Neural cell (in vitro differentiated cells): ENCODE measurements around the gene PLEKHA1. TPM values are rescaled to one million over a fixed set of nuclear protein-coding genes. Genes with fewer than 3 reads are reported as not detected.

Source experiments
- H2AFZ ChIP-seq: fragments of 200-600, 300-800 bp; sonication (generic), shearing (Covaris generic); 2 replicates; pipeline ENCODE4 v1.6.0; 2014; ENCODE audit warnings: low read depth, mild to moderate bottlenecking, antibody characterized with exemption, low read length, moderate library complexity
- H3F3A ChIP-seq: fragments of 200-600 bp; shearing (Covaris generic); 2 replicates; pipeline ENCODE4 v1.6.1; 2016; ENCODE audit warnings: mild to moderate bottlenecking, moderate library complexity, mixed read lengths, antibody characterized with exemption, low read length; ENCODE audit not compliant: insufficient read depth, poor library complexity, severe bottlenecking
- H3K27ac ChIP-seq: fragments of 200-600, 300-800 bp; sonication (generic), shearing (Covaris generic); 2 replicates; pipeline ENCODE4 v1.5.1; 2014; ENCODE audit warnings: mild to moderate bottlenecking, low read length, moderate library complexity
- H3K27me3 ChIP-seq: fragments of 300-800, 200-600 bp; sonication (generic), shearing (Covaris generic); 2 replicates; pipeline ENCODE4 v1.6.0; 2014; ENCODE audit warnings: mild to moderate bottlenecking, low read depth, low read length, moderate library complexity; ENCODE audit not compliant: insufficient read depth
- H3K36me3 ChIP-seq: fragments of 300-800, 200-600 bp; sonication (generic), shearing (Covaris generic); 2 replicates; pipeline ENCODE4 v1.5.1; 2014; ENCODE audit warnings: mild to moderate bottlenecking, antibody characterized with exemption, low read length, moderate library complexity; ENCODE audit not compliant: insufficient read depth
- H3K4me2 ChIP-seq: fragments of 300-800, 200-600 bp; sonication (generic), shearing (Covaris generic); 2 replicates; pipeline ENCODE4 v1.6.0; 2014; ENCODE audit warnings: mild to moderate bottlenecking, low read length
- H3K4me3 ChIP-seq: fragments of 300-800, 200-600 bp; sonication (generic), shearing (Covaris generic); 2 replicates; pipeline ENCODE4 v1.5.1; 2014; ENCODE audit warnings: mild to moderate bottlenecking, low read length, moderate library complexity
- H3K79me2 ChIP-seq: fragments of 200-600 bp; shearing (Covaris generic); replicated peaks from 2 replicates; pipeline ENCODE4 v1.6.0; 2014; ENCODE audit warnings: mild to moderate bottlenecking, low read length, moderate library complexity; ENCODE audit not compliant: insufficient read depth
- H3K9ac ChIP-seq: fragments of 300-800, 200-600 bp; sonication (generic), shearing (Covaris generic); 2 replicates; pipeline ENCODE4 v1.6.1; 2016; ENCODE audit warnings: mild to moderate bottlenecking, low read length, mixed read lengths
- H3K9me2 ChIP-seq: fragments of 200-600 bp; shearing (Covaris generic); 2 replicates; pipeline ENCODE4 v1.6.1; 2016; ENCODE audit warnings: mild to moderate bottlenecking, low read length, mixed read lengths; ENCODE audit not compliant: insufficient read depth
- H3K9me3 ChIP-seq: fragments of 200-600, 300-800 bp; sonication (generic), shearing (Covaris generic); 2 replicates; pipeline ENCODE4 v1.6.1; 2016; ENCODE audit warnings: mild to moderate bottlenecking, mixed run types, low read length, moderate library complexity, mixed read lengths
- H4K20me1 ChIP-seq: fragments of 200-600 bp; shearing (Covaris generic); 2 replicates; pipeline ENCODE4 v1.6.1; 2016; ENCODE audit warnings: mild to moderate bottlenecking, mixed run types; ENCODE audit not compliant: insufficient read depth
- CTCF ChIP-seq: fragments of 450-650 bp; IDR thresholded peaks from 2 replicates; pipeline ENCODE4 v1.5.1; 2014; ENCODE audit warnings: antibody characterized with exemption, mild to moderate bottlenecking, moderate library complexity; ENCODE audit not compliant: poor library complexity, severe bottlenecking
- EP300 ChIP-seq: fragments of 450-650 bp; conservative IDR thresholded peaks from 2 replicates; pipeline ENCODE4 v1.6.1; 2014; ENCODE audit warnings: antibody characterized with exemption, mild to moderate bottlenecking, moderate library complexity; ENCODE audit not compliant: poor library complexity, severe bottlenecking
- EZH2 ChIP-seq: fragments of 200-600, 300-800 bp; shearing (Covaris generic), sonication (generic); IDR thresholded peaks from 2 replicates; pipeline ENCODE4 v1.6.1; 2014; ENCODE audit warnings: antibody characterized with exemption, low read length, borderline replicate concordance, mild to moderate bottlenecking; ENCODE audit not compliant: insufficient read depth, poor library complexity, severe bottlenecking
- MXI1 ChIP-seq: fragments of 450-650 bp; conservative IDR thresholded peaks from 2 replicates; pipeline ENCODE4 v1.6.1; 2014; ENCODE audit warnings: antibody characterized with exemption, mild to moderate bottlenecking; ENCODE audit not compliant: poor library complexity, severe bottlenecking
- POLR2AphosphoS5 ChIP-seq: IDR thresholded peaks from 2 replicates; pipeline ENCODE4 v1.6.1; 2012
- RAD21 ChIP-seq: fragments of 450-650 bp; conservative IDR thresholded peaks from 2 replicates; pipeline ENCODE4 v1.6.1; 2014; ENCODE audit warnings: antibody characterized with exemption, mild to moderate bottlenecking, moderate library complexity
- SMC3 ChIP-seq: fragments of 450-650 bp; conservative IDR thresholded peaks from 2 replicates; pipeline ENCODE4 v1.6.1; 2014; ENCODE audit warnings: antibody characterized with exemption, mild to moderate bottlenecking, moderate library complexity; ENCODE audit not compliant: poor library complexity
- TAF1 ChIP-seq: IDR thresholded peaks from 2 replicates; pipeline ENCODE4 v1.6.1; 2012; ENCODE audit warnings: low read depth
- polyA plus RNA-seq: library from polyadenylated mRNA; depleted of rRNA; stranded (reverse); fragments of >200 nt; gene quantifications from 2 replicates; pipeline ENCODE4 v1.2.3, GENCODE V29; 2014
- TF ChIP-seq, protein P1 (sequence below): IDR thresholded peaks from 2 replicates; pipeline ENCODE4 v1.6.1; 2012; ENCODE audit warnings: borderline replicate concordance

The PLEKHA1 gene
- polyA plus RNA-seq, 1 donor from 2014 or later, result 91.9 TPM

DNA sequence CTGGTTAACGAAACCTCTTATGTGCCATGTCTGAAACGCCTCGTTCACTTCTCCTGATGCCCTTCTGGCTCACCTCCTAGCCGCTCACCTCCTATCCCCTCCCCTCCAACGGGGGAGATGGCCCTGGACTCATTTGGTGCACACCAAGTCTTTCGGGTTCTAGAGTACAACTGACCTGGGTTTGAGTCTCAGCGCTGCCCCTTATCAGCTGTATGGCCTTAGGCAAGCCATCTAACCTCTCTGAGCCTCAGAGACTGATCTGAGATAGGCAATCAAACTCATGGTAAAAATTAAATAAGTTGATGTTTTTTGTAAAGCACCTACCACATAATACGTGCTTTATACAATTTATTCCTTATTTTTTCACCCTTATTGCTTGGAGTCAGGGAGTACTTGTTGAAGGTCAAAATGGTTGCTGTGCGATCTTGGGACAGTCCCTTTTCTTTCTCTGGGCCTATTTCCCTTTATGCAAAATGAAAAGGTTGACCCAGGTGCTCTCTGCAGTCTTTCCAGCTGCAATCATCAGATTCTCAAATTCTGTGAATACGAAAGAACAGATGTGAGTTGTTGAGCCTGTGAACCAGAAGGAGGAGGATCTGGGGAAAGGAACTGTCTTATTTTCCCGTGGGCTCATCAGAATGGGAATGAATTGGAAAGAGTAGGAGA lies 31.2 kb upstream of the PLEKHA1 start (continued):
- no peak for TF ChIP-seq CTCF

DNA sequence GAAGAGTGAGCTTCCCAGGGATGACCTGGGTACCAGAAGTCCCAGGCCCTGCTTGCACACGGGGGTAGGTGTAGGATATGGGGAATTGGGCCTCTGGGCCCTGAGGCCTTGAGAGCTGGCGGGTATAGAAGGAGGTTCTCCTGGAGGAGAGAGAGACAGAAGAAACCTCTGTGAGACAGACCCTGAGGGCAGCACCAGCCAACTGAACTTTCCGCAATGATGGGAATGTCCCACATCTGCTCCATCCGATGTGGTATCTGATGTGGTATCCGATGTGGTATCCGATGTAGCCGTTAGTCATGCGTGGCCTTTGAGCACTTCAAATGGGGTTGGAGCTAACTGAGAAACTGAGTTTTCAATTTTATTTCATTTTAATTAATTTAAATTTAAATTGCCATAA lies 30.6 kb upstream of the PLEKHA1 start:
- H3K27ac ChIP-seq, result no peak overlapping the region
- no peaks in the 10 kb centered on the region for H4K20me1 ChIP-seq
- H3K36me3 ChIP-seq, result no peaks in the 10 kb centered on the region

DNA sequence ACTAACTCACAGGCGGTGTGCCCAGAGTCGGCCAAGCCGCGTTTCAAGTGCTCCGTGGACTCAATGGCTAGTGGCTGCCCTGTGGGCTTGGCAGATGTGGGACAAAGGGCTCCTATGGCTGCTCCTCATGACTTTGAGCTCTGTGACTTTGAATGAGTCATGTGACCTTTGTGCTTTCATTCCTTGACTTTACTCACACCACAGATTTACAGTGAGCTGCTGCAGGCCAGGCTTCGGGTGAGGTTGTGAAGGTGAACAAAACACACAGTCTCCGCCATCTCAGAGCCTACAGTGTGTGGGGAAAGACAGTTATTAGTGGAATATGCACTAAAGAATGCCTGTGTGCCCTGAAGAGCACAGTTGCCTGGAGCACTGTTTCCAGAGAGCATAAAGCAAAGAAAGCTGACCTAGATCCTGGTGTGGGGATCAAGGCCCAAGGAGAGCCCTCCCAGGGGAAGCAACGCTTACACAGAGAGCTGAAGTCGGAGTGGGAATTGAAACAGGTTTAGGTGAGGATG lies 29.7 kb upstream of the PLEKHA1 start:
- Histone ChIP-seq H3K27ac (no peak overlapping the region), H4K20me1 (no peaks in the 10 kb centered on the region), H3K4me2 (no peak overlapping the region), H2AFZ (no peak overlapping the region), H3K4me3 (no peak overlapping the region), H3K9me3 (no peaks in the 10 kb centered on the region), H3F3A (no peaks in the 10 kb centered on the region), H3K9ac (no peak overlapping the region), H3K27me3 (no peaks in the 10 kb centered on the region), H3K9me2 (no peaks in the 10 kb centered on the region), H3K79me2 (no peaks in the 10 kb centered on the region), H3K36me3 (no peaks in the 10 kb centered on the region)
- TF ChIP-seq EZH2 (no peak), MXI1 (no peak), RAD21 (no peak), POLR2AphosphoS5 (no peak), SMC3 (no peak), TAF1 (no peak), EP300 (no peak), CTCF (no peak)
- TF ChIP-seq, protein P1, sequence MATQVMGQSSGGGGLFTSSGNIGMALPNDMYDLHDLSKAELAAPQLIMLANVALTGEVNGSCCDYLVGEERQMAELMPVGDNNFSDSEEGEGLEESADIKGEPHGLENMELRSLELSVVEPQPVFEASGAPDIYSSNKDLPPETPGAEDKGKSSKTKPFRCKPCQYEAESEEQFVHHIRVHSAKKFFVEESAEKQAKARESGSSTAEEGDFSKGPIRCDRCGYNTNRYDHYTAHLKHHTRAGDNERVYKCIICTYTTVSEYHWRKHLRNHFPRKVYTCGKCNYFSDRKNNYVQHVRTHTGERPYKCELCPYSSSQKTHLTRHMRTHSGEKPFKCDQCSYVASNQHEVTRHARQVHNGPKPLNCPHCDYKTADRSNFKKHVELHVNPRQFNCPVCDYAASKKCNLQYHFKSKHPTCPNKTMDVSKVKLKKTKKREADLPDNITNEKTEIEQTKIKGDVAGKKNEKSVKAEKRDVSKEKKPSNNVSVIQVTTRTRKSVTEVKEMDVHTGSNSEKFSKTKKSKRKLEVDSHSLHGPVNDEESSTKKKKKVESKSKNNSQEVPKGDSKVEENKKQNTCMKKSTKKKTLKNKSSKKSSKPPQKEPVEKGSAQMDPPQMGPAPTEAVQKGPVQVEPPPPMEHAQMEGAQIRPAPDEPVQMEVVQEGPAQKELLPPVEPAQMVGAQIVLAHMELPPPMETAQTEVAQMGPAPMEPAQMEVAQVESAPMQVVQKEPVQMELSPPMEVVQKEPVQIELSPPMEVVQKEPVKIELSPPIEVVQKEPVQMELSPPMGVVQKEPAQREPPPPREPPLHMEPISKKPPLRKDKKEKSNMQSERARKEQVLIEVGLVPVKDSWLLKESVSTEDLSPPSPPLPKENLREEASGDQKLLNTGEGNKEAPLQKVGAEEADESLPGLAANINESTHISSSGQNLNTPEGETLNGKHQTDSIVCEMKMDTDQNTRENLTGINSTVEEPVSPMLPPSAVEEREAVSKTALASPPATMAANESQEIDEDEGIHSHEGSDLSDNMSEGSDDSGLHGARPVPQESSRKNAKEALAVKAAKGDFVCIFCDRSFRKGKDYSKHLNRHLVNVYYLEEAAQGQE, result no peak

More for the DNA sequence above, 30.6 kb upstream of the PLEKHA1 start:
- Histone ChIP-seq H3K9ac (no peak overlapping the region), H3K9me2 (no peaks in the 10 kb centered on the region), H3F3A (no peaks in the 10 kb centered on the region), H3K4me2 (no peak overlapping the region), H3K79me2 (no peaks in the 10 kb centered on the region), H3K27me3 (no peaks in the 10 kb centered on the region), H2AFZ (no peak overlapping the region), H3K4me3 (no peak overlapping the region), H3K9me3 (no peaks in the 10 kb centered on the region)
- no peak for TF ChIP-seq MXI1
- TF ChIP-seq SMC3, result no peak
- TF ChIP-seq EP300, result no peak
- TF ChIP-seq POLR2AphosphoS5, result no peak
- no peak for TF ChIP-seq RAD21
- TF ChIP-seq, protein P1, result no peak
